ENCODE results near the gene PSMD6. TPM values are rescaled to one million over a fixed set of nuclear protein-coding genes. Genes with fewer than 3 reads are reported as not detected.

PSMD6 gene
- total RNA-seq, 4 donors from 2014 or later, result 18.3 to 66.6 (median 47.8) TPM

DNA sequence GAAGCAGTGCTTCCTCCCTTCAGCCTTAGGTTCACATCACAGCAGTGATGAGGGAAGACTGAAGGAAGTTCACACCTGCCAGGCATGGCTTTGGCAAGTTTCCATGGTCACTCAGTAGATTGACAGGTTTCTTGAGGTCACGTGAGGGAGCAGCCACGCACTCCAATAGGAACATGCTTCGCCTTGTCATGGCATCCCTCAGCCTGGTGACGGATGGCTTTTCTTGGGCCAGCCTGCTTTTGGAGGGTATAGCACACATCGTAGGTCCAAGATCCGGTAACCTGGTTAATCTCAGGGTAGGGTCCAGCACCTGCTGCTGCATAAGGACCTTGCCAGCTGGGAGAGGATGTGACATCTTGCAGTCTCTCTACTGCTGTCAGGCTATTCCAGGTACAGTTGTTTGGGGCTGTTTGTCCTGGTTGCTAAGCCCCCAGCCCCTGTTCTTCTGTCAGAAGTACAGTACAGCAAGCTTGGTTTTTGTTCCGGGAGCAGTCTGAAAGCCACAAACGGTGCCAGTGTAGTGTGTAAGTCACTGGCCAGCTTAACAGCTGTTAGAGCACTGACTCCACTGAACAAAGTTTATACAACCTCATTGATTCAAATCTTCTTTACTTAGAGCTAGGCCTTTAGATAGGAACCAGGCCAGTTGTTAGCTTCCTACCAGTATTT lies 42.3 kb downstream of the PSMD6 start:
- Histone ChIP-seq H3K27me3 (no peaks in the 10 kb centered on the region), H3K36me3 (peaks cover 0 to 32% (median 8%) of the 10 kb centered on the region in 4 donors), H3K4me1 (peaks cover 0 to 32% (median 23%) of the 10 kb centered on the region in 4 donors), H3K9me3 (no peaks in the 10 kb centered on the region), H3K4me3 (no peak overlapping the region), H3K27ac (no peak overlapping the region)
- TF ChIP-seq POLR2A (IDR thresholded peaks at IDR 0.05) (no peak), EP300 (IDR thresholded peaks at IDR 0.05; ENCODE audit: low read depth) (no peak)
- TF ChIP-seq, protein P1, sequence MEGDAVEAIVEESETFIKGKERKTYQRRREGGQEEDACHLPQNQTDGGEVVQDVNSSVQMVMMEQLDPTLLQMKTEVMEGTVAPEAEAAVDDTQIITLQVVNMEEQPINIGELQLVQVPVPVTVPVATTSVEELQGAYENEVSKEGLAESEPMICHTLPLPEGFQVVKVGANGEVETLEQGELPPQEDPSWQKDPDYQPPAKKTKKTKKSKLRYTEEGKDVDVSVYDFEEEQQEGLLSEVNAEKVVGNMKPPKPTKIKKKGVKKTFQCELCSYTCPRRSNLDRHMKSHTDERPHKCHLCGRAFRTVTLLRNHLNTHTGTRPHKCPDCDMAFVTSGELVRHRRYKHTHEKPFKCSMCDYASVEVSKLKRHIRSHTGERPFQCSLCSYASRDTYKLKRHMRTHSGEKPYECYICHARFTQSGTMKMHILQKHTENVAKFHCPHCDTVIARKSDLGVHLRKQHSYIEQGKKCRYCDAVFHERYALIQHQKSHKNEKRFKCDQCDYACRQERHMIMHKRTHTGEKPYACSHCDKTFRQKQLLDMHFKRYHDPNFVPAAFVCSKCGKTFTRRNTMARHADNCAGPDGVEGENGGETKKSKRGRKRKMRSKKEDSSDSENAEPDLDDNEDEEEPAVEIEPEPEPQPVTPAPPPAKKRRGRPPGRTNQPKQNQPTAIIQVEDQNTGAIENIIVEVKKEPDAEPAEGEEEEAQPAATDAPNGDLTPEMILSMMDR (IDR thresholded peaks at IDR 0.05), result no peak
- in situ Hi-C loops (cut with MboI; ENCODE audit: low pct_ligation_motif_present in 1 of 4, low pct_unique_long_range_greater_than_20kb in 1 of 4, low sequenced_read_pairs in 3 of 4) (no loop called here), intact Hi-C loops (cut with DNase I; ENCODE audit: low total_unique reads) (no loop called here)
- 80% methylated on average over 8 of the region's 8 CpGs; no CpG with 5 or more reads in 1 of the 2 donors for WGBS, 2 donors (ENCODE audit: low coverage in 1 of 2)
- DNase-seq, result no peak

DNA sequence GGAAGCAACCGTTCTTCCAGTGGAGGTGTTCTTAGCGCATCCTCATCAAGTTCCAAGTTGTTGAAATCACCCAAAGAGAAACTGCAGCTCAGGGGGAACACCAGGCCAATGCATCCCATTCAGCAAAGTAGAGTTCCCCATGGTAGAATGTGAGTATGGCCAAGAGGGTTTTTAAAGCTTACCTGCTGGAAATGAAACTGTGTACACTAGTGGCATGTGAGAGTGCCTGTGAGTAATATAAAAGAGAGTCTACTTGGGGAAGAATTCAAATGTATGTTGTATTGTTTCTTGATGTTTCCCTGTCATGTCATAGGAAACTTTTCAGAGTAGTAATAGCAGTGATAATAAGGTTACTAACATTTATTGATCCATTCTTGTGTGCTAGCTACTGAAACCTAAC lies 43.3 kb downstream of the PSMD6 start:
- H3K4me3 ChIP-seq, result no peak overlapping the region
- H3K36me3 ChIP-seq, result peaks cover 0 to 24% (median 8%) of the 10 kb centered on the region in 4 donors
- in situ Hi-C loops (cut with MboI; ENCODE audit: low pct_ligation_motif_present in 1 of 4, low pct_unique_long_range_greater_than_20kb in 1 of 4, low sequenced_read_pairs in 3 of 4), result no loop called here
- H3K27me3 ChIP-seq, result no peaks in the 10 kb centered on the region
- no peak for DNase-seq
- H3K4me1 ChIP-seq, result peaks cover 0 to 38% (median 25%) of the 10 kb centered on the region in 4 donors
- 80 to 93% methylated on average over 2 of the region's 2 CpGs for WGBS, 2 donors (ENCODE audit: low coverage in 1 of 2)
- peak overlapping the region in 1 of 4 donors; percentile 18 for H3K27ac ChIP-seq
- intact Hi-C loops (cut with DNase I; ENCODE audit: low total_unique reads), result no loop called here
- TF ChIP-seq EP300 (IDR thresholded peaks at IDR 0.05; ENCODE audit: low read depth) (no peak), POLR2A (IDR thresholded peaks at IDR 0.05) (no peak), POLR2AphosphoS5 (IDR thresholded peaks at IDR 0.05) (no peak)
- TF ChIP-seq, protein P1 (IDR thresholded peaks at IDR 0.05), result no peak
- H3K9me3 ChIP-seq, result no peaks in the 10 kb centered on the region

DNA sequence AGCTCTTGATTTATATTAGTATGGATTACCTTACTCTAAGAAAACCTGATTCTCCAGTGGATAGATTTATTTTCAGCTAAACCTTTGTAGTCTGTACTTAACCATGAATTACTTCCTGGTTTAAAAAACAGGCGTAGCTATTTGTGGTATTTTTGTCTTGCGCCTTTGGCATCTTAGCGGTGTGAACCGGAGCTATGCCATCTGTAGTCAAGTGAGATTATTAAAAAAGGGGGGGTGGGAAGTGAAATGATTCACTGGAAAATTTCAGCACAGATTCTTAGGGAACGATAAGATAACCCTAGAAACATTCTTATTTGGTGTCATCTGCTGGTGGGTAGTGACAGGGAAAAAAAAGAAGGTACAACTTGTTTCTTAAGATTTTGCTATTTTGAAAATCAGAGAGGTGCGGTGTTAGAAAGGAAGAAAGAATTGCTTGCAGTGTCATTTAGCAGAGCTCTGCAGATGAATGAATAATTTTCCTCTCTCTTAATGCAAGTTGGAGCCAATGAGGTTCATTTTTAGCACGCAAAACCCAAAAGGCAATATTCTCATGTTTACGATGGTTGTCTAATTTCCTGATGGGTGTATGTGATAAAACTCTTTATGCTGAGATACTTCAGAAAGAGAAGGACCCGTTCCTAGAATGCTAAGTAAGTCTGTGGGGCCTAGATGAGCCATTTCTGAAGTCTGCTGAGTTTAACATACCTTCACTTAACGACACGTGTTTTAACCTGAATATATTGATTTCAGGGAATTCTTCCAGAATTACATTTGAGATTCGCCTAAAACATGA lies 44.0 kb downstream of the PSMD6 start:
- peak overlapping the region; percentile 8 to 19 (median 14) for H3K27ac ChIP-seq
- TF ChIP-seq EP300 (IDR thresholded peaks at IDR 0.05; ENCODE audit: low read depth) (no peak), POLR2AphosphoS5 (IDR thresholded peaks at IDR 0.05) (no peak), POLR2A (IDR thresholded peaks at IDR 0.05) (no peak)
- TF ChIP-seq, protein P1 (IDR thresholded peaks at IDR 0.05), result no peak
- intact Hi-C loops (cut with DNase I; ENCODE audit: low total_unique reads) (no loop called here), in situ Hi-C loops (cut with MboI; ENCODE audit: low pct_ligation_motif_present in 1 of 4, low pct_unique_long_range_greater_than_20kb in 1 of 4, low sequenced_read_pairs in 3 of 4) (no loop called here)
- H3K36me3 ChIP-seq, result peaks cover 0 to 17% (median 6%) of the 10 kb centered on the region in 4 donors
- H3K9me3 ChIP-seq, result no peaks in the 10 kb centered on the region
- no peak overlapping the region for H3K4me3 ChIP-seq
- no peaks in the 10 kb centered on the region for H3K27me3 ChIP-seq
- peaks cover 0 to 43% (median 25%) of the 10 kb centered on the region in 4 donors for H3K4me1 ChIP-seq
- no peak for DNase-seq
- WGBS, 2 donors (ENCODE audit: low coverage in 1 of 2), result 72 to 75% methylated on average over 11 to 12 of the region's 12 CpGs

DNA sequence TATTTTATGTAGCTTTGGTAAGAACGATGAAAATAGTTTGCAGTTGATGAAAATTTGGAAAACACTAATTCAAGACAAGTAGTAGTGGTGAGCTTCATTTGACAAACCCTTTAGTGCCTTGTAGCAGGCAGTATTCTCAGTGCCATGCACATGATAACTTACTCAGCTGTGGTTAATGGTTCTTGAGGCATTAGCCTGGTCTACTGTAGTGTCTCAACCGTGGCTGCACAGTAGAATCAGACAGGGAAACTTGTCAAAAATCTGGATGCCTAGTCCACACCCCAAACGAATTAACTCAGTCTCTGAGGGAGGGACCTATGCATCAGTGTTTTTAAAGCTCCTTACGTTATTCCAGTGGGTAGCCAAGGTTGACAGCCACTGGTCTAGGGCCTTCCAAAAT lies 45.4 kb downstream of the PSMD6 start:
- in situ Hi-C loops (cut with MboI; ENCODE audit: low pct_ligation_motif_present in 1 of 4, low pct_unique_long_range_greater_than_20kb in 1 of 4, low sequenced_read_pairs in 3 of 4), result no loop called here
- no peaks in the 10 kb centered on the region for H3K27me3 ChIP-seq

More for the DNA sequence above, 45.4 kb downstream of the PSMD6 start:
- TF ChIP-seq POLR2AphosphoS5 (IDR thresholded peaks at IDR 0.05) (no peak), POLR2A (IDR thresholded peaks at IDR 0.05) (no peak), EP300 (IDR thresholded peaks at IDR 0.05; ENCODE audit: low read depth) (no peak)
- TF ChIP-seq, protein P1 (IDR thresholded peaks at IDR 0.05), result no peak
- Histone ChIP-seq H3K4me3 (no peak overlapping the region), H3K9me3 (no peaks in the 10 kb centered on the region), H3K27ac (no peak overlapping the region), H3K36me3 (peaks cover 0 to 12% (median 1%) of the 10 kb centered on the region in 4 donors), H3K4me1 (peaks cover 4 to 43% (median 29%) of the 10 kb centered on the region in 4 donors)
- DNase-seq, result no peak
- 74 to 76% methylated on average over 2 to 4 of the region's 4 CpGs for WGBS, 2 donors (ENCODE audit: low coverage in 1 of 2)
- intact Hi-C loops (cut with DNase I; ENCODE audit: low total_unique reads), result no loop called here
